ENCODE measurements around the gene PERM1.
A peak's percentile ranks its signal among the peaks of the same experiment; 100 is the strongest.
"Not testable (repeated sequence)": the region's sequence is repeated elsewhere in the genome, so short reads cannot be mapped to it uniquely, and the experiment has no call there.

Gene PERM1

GRCh38 chr1:981955-982558 lies at the start of gene PERM1:
Gene PERM1, minus strand, starts transcription at chr1:982093. Its CDS starts 1,064 bp downstream, at chr1:981029.
- DNase-seq, result no peak

- not testable (repeated sequence) for DNase-seq
These were observed 49.2 kb upstream of the PERM1 start for GRCh38 chr1:1030867-1031658.

- DNase-seq, result no peak
These were observed 45.9 kb upstream of the PERM1 start for GRCh38 chr1:1027791-1028190.

GRCh38 chr1:1026599-1027413 lies 44.9 kb upstream of the PERM1 start:
- DNase-seq, result no peak

GRCh38 chr1:1025730-1026129 lies 43.8 kb upstream of the PERM1 start:
- no peak for DNase-seq

GRCh38 chr1:1024771-1025699 lies 43.1 kb upstream of the PERM1 start:
- no peak for DNase-seq

GRCh38 chr1:1024149-1024770 lies 42.4 kb upstream of the PERM1 start:
- DNase-seq, result no peak

- no peak for DNase-seq
These were observed 41.8 kb upstream of the PERM1 start for GRCh38 chr1:1023700-1024099.

GRCh38 chr1:1022302-1023009 lies 40.6 kb upstream of the PERM1 start:
- DNase-seq, result no peak

GRCh38 chr1:1021920-1022259 lies 40.0 kb upstream of the PERM1 start:
- DNase-seq, result no peak

- DNase-seq, result peak; percentile 58
These were observed 39.4 kb upstream of the PERM1 start for GRCh38 chr1:1021010-1021919.

GRCh38 chr1:1020415-1021009 lies 38.6 kb upstream of the PERM1 start:
- peak; percentile 29 for DNase-seq

- DNase-seq, result peak; percentile 44
These were observed 38.1 kb upstream of the PERM1 start, which contains the start of gene AGRN for GRCh38 chr1:1020000-1020404. Gene AGRN, plus strand, starts transcription at chr1:1020120. Its CDS starts 53 bp downstream, at chr1:1020173.

- DNase-seq, result peak; percentile 80
These were observed 37.5 kb upstream of the PERM1 start for GRCh38 chr1:1019122-1019999.

GRCh38 chr1:1018321-1018685 lies 36.4 kb upstream of the PERM1 start:
- DNase-seq, result not testable (repeated sequence)

GRCh38 chr1:1017397-1018320 lies 35.8 kb upstream of the PERM1 start:
- not testable (repeated sequence) for DNase-seq
